GM18511 (cell line): Measurements from ENCODE around the gene RELN.
"Not testable (repeated sequence)": the region's sequence is repeated elsewhere in the genome, so short reads cannot be mapped to it uniquely, and the experiment has no call there.

Experiments used
- ATAC-seq: cut with Tn5 transposase; IDR thresholded peaks from one replicate; pipeline ENCODE4 v1.9.1; 2021; ENCODE audit warnings: mild to moderate bottlenecking, moderate library complexity; ENCODE audit not compliant: unreplicated experiment

Gene RELN

GRCh38 chr7:103905997-103906396 is 83.5 kb downstream of the RELN start:
- no peak for ATAC-seq

GRCh38 chr7:103902917-103903316 is 86.5 kb downstream of the RELN start:
- ATAC-seq = no peak

GRCh38 chr7:103896826-103897225 is 92.6 kb downstream of the RELN start:
- ATAC-seq = not testable (repeated sequence)

- ATAC-seq = no peak
These were observed 94.5 kb downstream of the RELN start for GRCh38 chr7:103894656-103895596.

- ATAC-seq = no peak
These were observed 96.1 kb downstream of the RELN start for GRCh38 chr7:103893350-103893749.

- ATAC-seq = no peak
These were observed 100.0 kb downstream of the RELN start for GRCh38 chr7:103889451-103889850.

GRCh38 chr7:103888603-103889153 is 100.8 kb downstream of the RELN start:
- ATAC-seq = no peak

- no peak for ATAC-seq
These were observed 101.4 kb downstream of the RELN start for GRCh38 chr7:103887853-103888602.

GRCh38 chr7:103887050-103887449 is 102.4 kb downstream of the RELN start:
- ATAC-seq = no peak

- no peak for ATAC-seq
These were observed 109.4 kb downstream of the RELN start for GRCh38 chr7:103879928-103880600.

- ATAC-seq = no peak
These were observed 110.0 kb downstream of the RELN start for GRCh38 chr7:103879411-103879810.

GRCh38 chr7:103877565-103877964 is 111.9 kb downstream of the RELN start:
- ATAC-seq = no peak

GRCh38 chr7:103875718-103876117 is 113.7 kb downstream of the RELN start:
- no peak for ATAC-seq

- ATAC-seq = no peak
These were observed 118.0 kb downstream of the RELN start for GRCh38 chr7:103871473-103871872.

GRCh38 chr7:103870664-103871063 is 118.8 kb downstream of the RELN start:
- no peak for ATAC-seq

- no peak for ATAC-seq
These were observed 121.6 kb downstream of the RELN start for GRCh38 chr7:103867874-103868273.

GRCh38 chr7:103866919-103867318 is 122.5 kb downstream of the RELN start:
- ATAC-seq = no peak

- ATAC-seq = no peak
These were observed 124.0 kb downstream of the RELN start for GRCh38 chr7:103865442-103865841.

- no peak for ATAC-seq
These were observed 127.0 kb downstream of the RELN start for GRCh38 chr7:103862302-103863035.

GRCh38 chr7:103859709-103860108 is 129.7 kb downstream of the RELN start:
- no peak for ATAC-seq
